ENCODE data around the gene MED7. TPM values are rescaled to one million over a fixed set of nuclear protein-coding genes. Genes with fewer than 3 reads are reported as not detected.

Gene MED7
- total and polyA plus RNA-seq, 2 of the 8 experiments (the other 6 are each of a cell fraction or from before 2014, with no cell fraction given): 6.9 to 9.5 TPM

DNA sequence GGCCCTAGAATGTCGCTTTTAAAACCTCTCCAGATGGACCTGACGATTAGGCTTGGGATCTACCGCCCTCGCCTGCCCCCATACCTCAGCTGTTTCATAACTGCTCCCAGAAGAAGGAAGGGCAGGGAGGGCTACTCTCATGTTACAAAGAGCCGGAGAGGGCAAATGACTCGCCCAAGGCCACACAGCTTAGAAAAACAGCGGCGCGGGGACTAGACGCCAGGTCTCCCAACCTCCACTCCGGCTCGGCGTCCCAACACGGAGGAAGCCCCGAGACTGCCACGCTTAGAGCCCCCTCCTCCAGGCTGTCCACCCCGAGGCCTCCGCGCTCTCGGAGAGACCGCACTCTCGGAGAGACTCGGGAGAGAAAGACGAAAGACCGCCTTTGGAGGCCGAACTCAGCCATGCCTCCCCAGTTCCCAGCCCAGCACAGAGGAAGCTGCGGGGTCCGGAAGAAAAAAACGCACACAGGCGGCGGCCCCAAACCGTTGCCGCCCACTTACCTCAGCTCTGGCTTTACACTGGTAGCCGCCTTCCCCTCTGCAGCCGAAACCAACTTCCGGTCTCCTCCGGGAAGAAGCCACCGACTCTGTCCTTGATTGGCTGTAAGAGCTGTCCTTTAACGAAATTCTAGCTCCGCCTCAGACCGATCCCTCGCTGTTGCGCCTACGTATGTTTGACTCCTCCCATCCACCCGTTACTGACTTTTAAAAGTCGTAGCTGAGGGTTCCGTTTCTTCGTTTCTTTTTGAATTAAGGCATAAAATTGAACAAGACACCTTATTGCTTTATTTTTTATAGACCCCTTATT, at the start of gene MED7 (continued):
- TF ChIP-seq EP300 (IDR thresholded peaks at IDR 0.05; ENCODE audit: borderline replicate concordance in 1 of 2, low read depth in 2 of 2, low read length in 2 of 2) (no peak), TCF12 (IDR thresholded peaks at IDR 0.05; ENCODE audit: low read depth, low read length) (no peak), KDM4A (IDR thresholded peaks at IDR 0.05; ENCODE audit: low read depth, low read length, severe bottlenecking) (peak; percentile 47), SP1 (IDR thresholded peaks at IDR 0.05; ENCODE audit: low read depth, low read length) (peak; percentile 88), GABPA (IDR thresholded peaks at IDR 0.05; ENCODE audit: borderline replicate concordance, insufficient read depth, low read length) (peak; percentile 85; the same call in 1 of the 2 replicates), EZH2 (IDR thresholded peaks at IDR 0.05; ENCODE audit: low read depth, low read length, severe bottlenecking) (no peak), HDAC2 (IDR thresholded peaks at IDR 0.05; ENCODE audit: borderline replicate concordance in 1 of 2, low read depth in 2 of 2, low read length in 2 of 2) (peak in 1 of 2 experiments; percentile 77; a peak in 1 of 4 replicates), SIX5 (IDR thresholded peaks at IDR 0.05; ENCODE audit: low read depth, low read length) (no peak), CHD2 (IDR thresholded peaks at IDR 0.05; ENCODE audit: low read length) (peak; percentile 70), JUND (IDR thresholded peaks at IDR 0.05; ENCODE audit: low read length) (no peak), JUN (IDR thresholded peaks at IDR 0.05; ENCODE audit: low read depth, low read length) (no peak), CBX5 (IDR thresholded peaks at IDR 0.05; ENCODE audit: low read depth, low read length) (no peak), RXRA (IDR thresholded peaks at IDR 0.05; ENCODE audit: insufficient read depth, low read depth, low read length) (no peak), TBP (IDR thresholded peaks at IDR 0.05; ENCODE audit: low read depth, low read length) (peak; percentile 71), PHF8 (conservative IDR thresholded peaks at IDR 0.05; ENCODE audit: low read depth, low read length) (peak; percentile 91)
- TF ChIP-seq, protein P1, sequence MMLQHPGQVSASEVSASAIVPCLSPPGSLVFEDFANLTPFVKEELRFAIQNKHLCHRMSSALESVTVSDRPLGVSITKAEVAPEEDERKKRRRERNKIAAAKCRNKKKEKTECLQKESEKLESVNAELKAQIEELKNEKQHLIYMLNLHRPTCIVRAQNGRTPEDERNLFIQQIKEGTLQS (IDR thresholded peaks at IDR 0.05; ENCODE audit: insufficient read depth, low read depth, low read length): no peak
- TF ChIP-seq, protein P2, sequence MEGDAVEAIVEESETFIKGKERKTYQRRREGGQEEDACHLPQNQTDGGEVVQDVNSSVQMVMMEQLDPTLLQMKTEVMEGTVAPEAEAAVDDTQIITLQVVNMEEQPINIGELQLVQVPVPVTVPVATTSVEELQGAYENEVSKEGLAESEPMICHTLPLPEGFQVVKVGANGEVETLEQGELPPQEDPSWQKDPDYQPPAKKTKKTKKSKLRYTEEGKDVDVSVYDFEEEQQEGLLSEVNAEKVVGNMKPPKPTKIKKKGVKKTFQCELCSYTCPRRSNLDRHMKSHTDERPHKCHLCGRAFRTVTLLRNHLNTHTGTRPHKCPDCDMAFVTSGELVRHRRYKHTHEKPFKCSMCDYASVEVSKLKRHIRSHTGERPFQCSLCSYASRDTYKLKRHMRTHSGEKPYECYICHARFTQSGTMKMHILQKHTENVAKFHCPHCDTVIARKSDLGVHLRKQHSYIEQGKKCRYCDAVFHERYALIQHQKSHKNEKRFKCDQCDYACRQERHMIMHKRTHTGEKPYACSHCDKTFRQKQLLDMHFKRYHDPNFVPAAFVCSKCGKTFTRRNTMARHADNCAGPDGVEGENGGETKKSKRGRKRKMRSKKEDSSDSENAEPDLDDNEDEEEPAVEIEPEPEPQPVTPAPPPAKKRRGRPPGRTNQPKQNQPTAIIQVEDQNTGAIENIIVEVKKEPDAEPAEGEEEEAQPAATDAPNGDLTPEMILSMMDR (IDR thresholded peaks at IDR 0.05; ENCODE audit: control extremely low read depth in 1 of 3, insufficient read depth in 1 of 3, low read depth in 1 of 3, low read length in 3 of 3): no peak
- TF ChIP-seq, protein P3, sequence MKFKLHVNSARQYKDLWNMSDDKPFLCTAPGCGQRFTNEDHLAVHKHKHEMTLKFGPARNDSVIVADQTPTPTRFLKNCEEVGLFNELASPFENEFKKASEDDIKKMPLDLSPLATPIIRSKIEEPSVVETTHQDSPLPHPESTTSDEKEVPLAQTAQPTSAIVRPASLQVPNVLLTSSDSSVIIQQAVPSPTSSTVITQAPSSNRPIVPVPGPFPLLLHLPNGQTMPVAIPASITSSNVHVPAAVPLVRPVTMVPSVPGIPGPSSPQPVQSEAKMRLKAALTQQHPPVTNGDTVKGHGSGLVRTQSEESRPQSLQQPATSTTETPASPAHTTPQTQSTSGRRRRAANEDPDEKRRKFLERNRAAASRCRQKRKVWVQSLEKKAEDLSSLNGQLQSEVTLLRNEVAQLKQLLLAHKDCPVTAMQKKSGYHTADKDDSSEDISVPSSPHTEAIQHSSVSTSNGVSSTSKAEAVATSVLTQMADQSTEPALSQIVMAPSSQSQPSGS (IDR thresholded peaks at IDR 0.05; ENCODE audit: low read length): no peak
